Spleen (tissue), 11 donors: ENCODE results near the gene GNAI3. TPM values are rescaled to one million over a fixed set of nuclear protein-coding genes. Genes with fewer than 3 reads are reported as not detected.

Source experiments
- DNase-seq: peaks from one replicate; pipeline ENCODE4 v3.0.0-alpha.2; 2020
- H3K27ac ChIP-seq, 8 donors: fragments of 200-600 bp; sonication (generic) in 7 of 8; 1 replicate in 4 of 8; 2 replicates in 4 of 8; pipeline versions ENCODE4 v1.5.0 to v1.8.0; 2016 to 2021; ENCODE audit warnings: inconsistent platforms in 4 of 8, mild to moderate bottlenecking in 4 of 8, moderate library complexity in 1 of 8
- H3K27me3 ChIP-seq, 7 donors: fragments of 200-600 bp; sonication (generic) in 6 of 7; replicated peaks in 1 of 7; 1 replicate in 4 of 7; 2 replicates in 3 of 7; pipeline versions ENCODE4 v1.5.0 to v1.8.0; 2016 to 2021; ENCODE audit warnings: inconsistent platforms in 3 of 7, mild to moderate bottlenecking in 1 of 7
- H3K36me3 ChIP-seq, 6 donors: fragments of 200-600 bp; sonication (generic) in 5 of 6; 1 replicate in 4 of 6; 2 replicates in 2 of 6; pipeline versions ENCODE4 v1.5.0 to v1.8.0; 2016 to 2021; ENCODE audit warnings: inconsistent platforms in 2 of 6
- H3K4me1 ChIP-seq, 6 donors: fragments of 200-600 bp; sonication (generic) in 5 of 6; 1 replicate in 3 of 6; 2 replicates in 3 of 6; pipeline versions ENCODE4 v1.5.0 to v1.8.0; 2016 to 2021; ENCODE audit warnings: inconsistent platforms in 3 of 6
- H3K4me3 ChIP-seq, 8 donors: fragments of 200-600 bp; sonication (generic) in 7 of 8; 1 replicate in 4 of 8; 2 replicates in 4 of 8; pipeline versions ENCODE4 v1.5.0 to v1.8.0; 2016 to 2021; ENCODE audit warnings: inconsistent platforms in 4 of 8, mild to moderate bottlenecking in 4 of 8, moderate library complexity in 2 of 8
- H3K9me3 ChIP-seq, 8 donors: fragments of 200-600 bp; sonication (generic) in 7 of 8; 1 replicate in 4 of 8; 2 replicates in 4 of 8; pipeline versions ENCODE4 v1.5.0 to v1.8.0; 2016 to 2021; ENCODE audit warnings: inconsistent platforms in 4 of 8
- POLR2A ChIP-seq, 3 donors: fragments of 450-650 bp; IDR thresholded peaks; one replicate each; pipeline ENCODE4 v1.5.1; 2017; ENCODE audit warnings: antibody characterized with exemption in 3 of 3, mild to moderate bottlenecking in 1 of 3
- POLR2AphosphoS5 ChIP-seq, 3 donors: sonication (generic); formaldehyde crosslinking; IDR thresholded peaks; one replicate each; pipeline ENCODE4 v1.5.1; 2017; ENCODE audit warnings: antibody characterized with exemption in 3 of 3
- WGBS, 5 donors: extraction: QIAGEN DNeasy Blood & Tissue Kit in 3 of 5; methylation state at CpG; one replicate each; pipeline versions ENCODE4 v1.1.5 to v1.1.7; 2013 to 2018; 5-methylcytosine and 5-hydroxymethylcytosine counted together
- intact Hi-C: fragments of 100-400 bp; cut with DNase I; formaldehyde crosslinking; loops from one replicate; pipeline ENCODE4 v1.15.0; 2023; ENCODE audit warnings: low total_unique reads
- polyA plus RNA-seq, 3 donors: library from polyadenylated mRNA; stranded (reverse); fragments of 200-250 nt; gene quantifications; one replicate each; pipeline ENCODE4 v1.2.1, GENCODE V29; 2013
- total RNA-seq, 7 donors: library from RNA; depleted of rRNA in 3 of 7; stranded (reverse); fragments of >200 nt in 3 of 7; fragmentation: NEBNext Ultra II Directional in 4 of 7; extraction: Animal tissue kit (Norgen Biotek cat#: 25700) in 4 of 7; gene quantifications; one replicate each; pipeline versions ENCODE4 v1.1.0 to v1.2.1, GENCODE V29; 2016 to 2021
- TF ChIP-seq, protein P1 (sequence below), 11 experiments: fragments of 200-600 bp in 7 of 11; fragments of 450-650 bp in 4 of 11; sonication (generic) in 4 of 11; IDR thresholded peaks in 8 of 11; conservative IDR thresholded peaks in 3 of 11; 1 replicate in 7 of 11; 2 replicates in 4 of 11; pipeline versions ENCODE4 v1.4.0 to v1.8.0; 2016 to 2021; ENCODE audit warnings: antibody characterized with exemption in 11 of 11, inconsistent platforms in 4 of 11, mild to moderate bottlenecking in 1 of 11
- donor health status: healthy with polysubstance abuse.
- donor health status: DM: no; HTN: no; CAD: no; lungs with moderate emphysema.
- donor health status: DM: no; HTN: no; CAD: no.
- donor health status: Bipolar disorder and iron deficiency.
- donor health status: healthy.
- donor health status: DM: no; HTN: no; CAD: no.
- donor health status: DM: yes; HTN: yes; CAD: no.

The GNAI3 gene
- total and polyA plus RNA-seq, 10 donors, result 1.8 to 11.4 (median 9.2) TPM

DNA sequence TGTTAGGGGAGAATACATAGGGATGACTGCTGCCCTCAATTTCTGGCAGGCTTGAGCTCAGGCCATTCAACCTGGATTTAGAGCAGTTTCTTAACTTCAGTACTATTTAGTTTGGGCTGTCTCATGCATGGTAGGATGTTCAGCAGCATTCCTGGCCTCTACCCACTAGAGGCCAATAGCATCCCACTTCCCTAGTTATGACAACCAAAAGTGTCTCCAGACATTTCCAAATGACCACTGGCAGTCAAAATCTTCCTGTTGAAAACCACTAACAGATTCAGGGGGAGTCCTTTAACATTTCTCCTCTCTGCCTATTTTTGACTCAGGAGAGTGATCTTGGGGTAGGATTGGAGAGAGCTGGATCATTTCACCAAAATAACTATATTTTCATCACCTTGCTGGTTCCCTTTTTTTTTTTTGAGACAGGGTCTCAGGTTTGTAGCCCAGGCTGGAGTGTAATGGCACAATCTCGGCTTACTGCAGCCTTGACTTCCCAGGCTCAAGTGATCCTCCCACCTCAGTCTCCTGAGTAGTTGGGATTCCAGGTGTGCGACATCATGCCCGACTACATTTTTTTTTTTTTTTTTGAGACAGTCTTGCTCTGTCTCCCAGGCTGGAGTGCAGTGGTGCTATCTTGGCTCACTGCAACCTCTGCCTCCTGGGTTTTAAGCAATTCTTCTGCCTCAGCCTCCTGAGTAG, 62.3 kb downstream of the GNAI3 start:
- Histone ChIP-seq H3K4me1 (peaks cover 0 to 42% (median 10%) of the 10 kb centered on the region in 6 donors), H3K4me3 (no peak overlapping the region), H3K9me3 (no peaks in the 10 kb centered on the region), H3K27ac (no peak overlapping the region), H3K27me3 (no peaks in the 10 kb centered on the region), H3K36me3 (peaks cover 0 to 6% (median 0%) of the 10 kb centered on the region in 6 donors)
- no peak for DNase-seq
- intact Hi-C loops, result no loop called here
- WGBS, 5 donors, result 87 to 95% (median 91%) methylated on average over 3 of the region's 3 CpGs
- TF ChIP-seq POLR2AphosphoS5 (IDR thresholded peaks at IDR 0.05), result no peak
- TF ChIP-seq, protein P1, sequence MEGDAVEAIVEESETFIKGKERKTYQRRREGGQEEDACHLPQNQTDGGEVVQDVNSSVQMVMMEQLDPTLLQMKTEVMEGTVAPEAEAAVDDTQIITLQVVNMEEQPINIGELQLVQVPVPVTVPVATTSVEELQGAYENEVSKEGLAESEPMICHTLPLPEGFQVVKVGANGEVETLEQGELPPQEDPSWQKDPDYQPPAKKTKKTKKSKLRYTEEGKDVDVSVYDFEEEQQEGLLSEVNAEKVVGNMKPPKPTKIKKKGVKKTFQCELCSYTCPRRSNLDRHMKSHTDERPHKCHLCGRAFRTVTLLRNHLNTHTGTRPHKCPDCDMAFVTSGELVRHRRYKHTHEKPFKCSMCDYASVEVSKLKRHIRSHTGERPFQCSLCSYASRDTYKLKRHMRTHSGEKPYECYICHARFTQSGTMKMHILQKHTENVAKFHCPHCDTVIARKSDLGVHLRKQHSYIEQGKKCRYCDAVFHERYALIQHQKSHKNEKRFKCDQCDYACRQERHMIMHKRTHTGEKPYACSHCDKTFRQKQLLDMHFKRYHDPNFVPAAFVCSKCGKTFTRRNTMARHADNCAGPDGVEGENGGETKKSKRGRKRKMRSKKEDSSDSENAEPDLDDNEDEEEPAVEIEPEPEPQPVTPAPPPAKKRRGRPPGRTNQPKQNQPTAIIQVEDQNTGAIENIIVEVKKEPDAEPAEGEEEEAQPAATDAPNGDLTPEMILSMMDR (IDR thresholded peaks at IDR 0.05 in 8 of 11, conservative IDR thresholded peaks at IDR 0.05 in 3 of 11), result no peak
- no peak for TF ChIP-seq POLR2A (IDR thresholded peaks at IDR 0.05)

DNA sequence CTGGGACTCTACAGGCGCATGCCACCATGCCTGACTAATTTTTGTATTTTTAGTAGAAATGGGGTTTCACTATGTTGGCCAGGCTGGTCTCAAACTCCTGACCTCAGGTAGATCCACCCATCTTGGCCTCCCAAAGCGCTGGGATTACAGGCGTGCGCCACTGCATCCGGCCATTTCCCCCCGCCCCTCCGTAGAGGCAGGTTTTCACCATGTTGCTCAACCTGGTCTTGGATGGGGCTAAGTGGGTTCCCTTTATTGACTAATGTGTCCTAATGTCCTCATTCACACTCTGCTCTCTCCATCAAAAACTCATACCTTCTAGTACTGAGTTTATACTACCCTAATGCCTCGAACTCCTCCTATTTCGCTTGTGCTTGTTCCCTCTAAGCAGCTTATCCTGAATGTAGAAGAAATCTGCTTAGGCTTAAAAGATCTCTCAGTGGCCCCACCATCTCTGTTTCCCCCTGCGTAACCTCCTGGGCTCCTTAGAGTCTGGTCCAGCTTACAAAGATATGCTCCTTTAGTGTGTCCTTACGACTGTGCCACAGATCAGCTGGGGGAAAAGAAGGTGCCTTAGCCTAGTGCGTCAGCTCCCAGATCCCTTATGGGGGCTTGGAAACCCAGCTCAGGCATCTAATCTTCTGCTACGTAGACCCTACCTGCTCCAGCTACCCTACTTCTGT, 63.0 kb downstream of the GNAI3 start:
- intact Hi-C loops, result no loop called here
- Histone ChIP-seq H3K27ac (no peak overlapping the region), H3K27me3 (no peaks in the 10 kb centered on the region), H3K4me3 (no peak overlapping the region), H3K36me3 (no peaks in the 10 kb centered on the region), H3K9me3 (no peaks in the 10 kb centered on the region), H3K4me1 (peaks cover 0 to 48% (median 17%) of the 10 kb centered on the region in 6 donors)
- 74 to 92% (median 90%) methylated on average over 13 of the region's 13 CpGs for WGBS, 5 donors
- DNase-seq, result no peak
- TF ChIP-seq, protein P1 (IDR thresholded peaks at IDR 0.05 in 8 of 11, conservative IDR thresholded peaks at IDR 0.05 in 3 of 11), result no peak
- TF ChIP-seq POLR2A (IDR thresholded peaks at IDR 0.05) (no peak), POLR2AphosphoS5 (IDR thresholded peaks at IDR 0.05) (no peak)

DNA sequence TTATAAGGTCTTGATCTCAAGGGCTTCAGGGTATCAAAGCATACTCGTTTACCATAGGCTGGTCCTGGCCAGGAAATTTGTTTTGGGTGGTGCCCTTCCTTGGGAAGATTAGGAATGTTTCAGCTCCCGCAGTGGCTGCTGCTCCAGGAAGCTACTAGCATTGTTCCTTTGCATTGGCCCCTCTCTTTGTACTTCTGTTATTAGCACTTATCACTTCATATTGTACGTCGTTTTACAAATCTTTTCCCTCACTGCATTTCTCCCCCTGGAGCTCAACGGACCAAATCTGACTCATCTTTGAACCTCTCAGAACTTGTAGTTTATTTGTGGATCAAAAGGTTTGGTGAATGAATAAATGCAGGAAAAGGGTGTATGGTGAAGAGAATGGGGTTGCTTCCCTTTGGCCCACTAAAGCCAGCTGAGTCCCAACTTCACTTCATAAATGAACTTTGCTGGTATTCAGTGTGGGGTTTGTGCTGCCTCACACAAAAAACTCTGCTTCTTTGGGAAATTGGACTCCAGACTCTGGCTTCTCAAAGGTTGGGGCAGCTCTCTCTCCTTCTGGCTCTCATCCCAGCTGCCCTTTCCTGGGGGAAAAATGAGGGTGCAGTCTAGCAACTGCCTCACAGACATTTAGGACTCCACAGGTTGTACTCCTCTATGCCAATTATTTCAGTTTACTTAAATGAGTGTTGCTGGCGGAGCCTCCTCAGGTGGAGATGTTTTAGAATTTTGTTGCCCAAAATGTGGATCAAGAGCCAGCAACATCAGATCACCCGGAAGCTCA, 65.1 kb downstream of the GNAI3 start:
- WGBS, 5 donors, result 62 to 79% (median 74%) methylated on average over 7 of the region's 7 CpGs
- Histone ChIP-seq H3K4me1 (peaks cover 0 to 65% (median 29%) of the 10 kb centered on the region in 6 donors), H3K27ac (peak overlapping the region in 2 of 8 donors; percentile 91 to 98), H3K4me3 (no peak overlapping the region), H3K36me3 (no peaks in the 10 kb centered on the region), H3K27me3 (no peaks in the 10 kb centered on the region), H3K9me3 (no peaks in the 10 kb centered on the region)
- intact Hi-C loops, result no loop called here
- no peak for DNase-seq
- TF ChIP-seq POLR2AphosphoS5 (IDR thresholded peaks at IDR 0.05) (no peak), POLR2A (IDR thresholded peaks at IDR 0.05) (no peak)
- TF ChIP-seq, protein P1 (IDR thresholded peaks at IDR 0.05 in 8 of 11, conservative IDR thresholded peaks at IDR 0.05 in 3 of 11), result no peak
